ENCODE results near the gene STKLD1. TPM values are rescaled to one million over a fixed set of nuclear protein-coding genes. Genes with fewer than 3 reads are reported as not detected.

The STKLD1 gene
- total RNA-seq, 5 donors from 2014 or later (not counting 1 experiment from before 2014, with no cell fraction given) = 0.49 to 1.1 (median 0.70) TPM

DNA sequence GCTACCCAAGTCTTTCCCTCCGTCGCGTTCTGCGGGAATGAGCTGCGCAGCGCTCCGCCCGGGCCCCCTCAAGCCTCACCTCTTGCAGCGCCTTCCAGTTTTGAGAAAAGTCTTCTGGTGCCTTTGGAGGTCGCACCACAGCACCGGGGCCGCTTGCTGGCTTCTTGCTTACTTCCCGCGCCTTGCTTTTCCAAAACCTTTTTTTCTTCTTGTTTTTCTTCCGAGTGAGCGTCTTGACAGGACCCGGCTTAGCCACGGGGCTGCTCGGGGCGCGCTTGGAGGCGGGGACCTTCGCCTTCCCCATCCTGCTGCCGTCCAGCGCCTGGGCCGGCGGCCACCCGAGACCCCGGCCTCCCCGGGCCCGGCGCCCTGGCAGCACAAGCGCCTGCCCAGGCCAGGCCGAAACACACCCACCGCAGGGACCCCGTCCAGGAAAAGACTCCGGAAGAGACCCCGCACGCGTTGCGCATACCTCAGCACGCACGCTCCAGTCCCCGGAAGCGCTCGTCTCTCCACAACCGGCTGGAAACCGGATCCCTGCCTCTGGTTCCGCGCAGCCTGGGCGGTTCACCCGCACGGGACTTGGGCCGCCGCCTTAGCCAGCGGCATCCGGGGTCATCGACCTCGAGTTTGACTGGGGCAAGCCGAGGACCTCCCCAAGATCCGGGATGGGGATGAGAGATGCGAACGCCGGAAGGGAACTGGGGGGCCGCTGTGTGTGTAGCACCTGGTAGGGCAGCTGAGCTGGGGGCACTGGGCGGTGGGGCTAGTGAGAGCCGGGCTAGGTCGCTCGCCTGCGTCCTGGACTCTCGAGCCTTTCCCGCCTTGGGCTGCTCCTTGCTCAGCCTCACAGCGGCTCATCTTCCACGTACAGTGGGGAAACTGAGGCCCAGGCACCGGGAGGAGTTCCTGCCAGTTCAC lies 41.6 kb downstream of the STKLD1 start, which contains the start of gene REXO4:
Gene REXO4, minus strand, starts transcription at position 470 of the 921 bp plus-strand sequence. Its CDS starts 166 bp downstream, at position 304.
- Histone ChIP-seq H3K36me3 (ENCODE audit: control insufficient read depth in 2 of 2, extremely low read depth in 1 of 2, insufficient read depth in 1 of 2, low read length in 1 of 2) (peaks cover 3 to 32% of the 10 kb centered on the region in 2 donors), H3K9me3 (no peaks in the 10 kb centered on the region), H3K4me1 (ENCODE audit: control insufficient read depth in 1 of 2, extremely low read depth in 1 of 2, insufficient read depth in 2 of 2, low read length in 2 of 2) (peaks cover 5 to 49% of the 10 kb centered on the region in 2 experiments), H3K27me3 (replicated peaks in 1 of 2; ENCODE audit: control insufficient read depth in 2 of 2, extremely low read depth in 1 of 2, insufficient read depth in 2 of 2, low read length in 1 of 2) (no peaks in the 10 kb centered on the region), H3K27ac (ENCODE audit: low read length) (peak within 1 kb of the TSS; percentile 89), H3K4me3 (ENCODE audit: control insufficient read depth in 1 of 2, extremely low read depth in 1 of 2, low read length in 1 of 2) (peak within 1 kb of the TSS; percentile 64 to 91)
- peaks cover 15% of the 10 kb centered on the region for H3K36me3 Mint-ChIP-seq
- H3K27ac Mint-ChIP-seq = peak within 1 kb of the TSS; percentile 89
- H3K4me1 Mint-ChIP-seq = peaks cover 50 to 59% (median 58%) of the 10 kb centered on the region in 3 donors
- POLR2A ChIA-PET = no interaction called here
- WGBS (ENCODE audit: insufficient coverage) = under 1% methylated on average over 74 of the region's 75 CpGs
- DNase-seq (peak; percentile 68 to 90 (median 77)), ATAC-seq (replicated peaks in 1 of 4) (peak; percentile 89 to 90 (median 90))
- H3K9me3 Mint-ChIP-seq = no peaks in the 10 kb centered on the region
- CTCF ChIA-PET = interaction anchor here in 1 of 2 donors (1.1 kb wide), 1 partner anchor 46 kb away, joined by 4 read pairs; no protein-coding TSS in a partner anchor
- H3K27me3 Mint-ChIP-seq = no peaks in the 10 kb centered on the region
- peak within 1 kb of the TSS; percentile 87 to 90 (median 89) for H3K4me3 Mint-ChIP-seq

DNA sequence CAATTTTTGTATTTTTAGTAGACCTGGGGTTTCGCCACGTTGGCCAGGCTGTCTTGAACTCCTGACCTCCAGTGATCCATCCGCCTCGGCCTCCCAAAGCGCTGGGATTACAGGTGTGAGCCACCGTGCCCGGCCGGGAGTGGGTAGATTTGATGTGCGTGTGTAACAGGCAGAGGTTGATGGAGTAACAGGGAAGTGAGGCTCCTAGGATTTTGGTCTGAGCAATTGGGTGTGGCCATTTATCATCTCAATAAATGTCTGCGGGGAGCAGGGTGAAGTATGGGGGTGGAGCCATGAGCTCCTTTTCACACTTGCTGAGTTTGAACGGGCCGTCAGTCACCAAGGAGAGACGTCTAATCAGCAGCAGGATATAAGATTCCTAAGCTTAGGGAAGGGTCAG lies 42.8 kb downstream of the STKLD1 start:
- H3K4me3 ChIP-seq (ENCODE audit: control insufficient read depth in 1 of 2, extremely low read depth in 1 of 2, low read length in 1 of 2) = no peak overlapping the region
- ATAC-seq (replicated peaks in 1 of 4) (no peak), DNase-seq (no peak)
- H3K27ac Mint-ChIP-seq = peak overlapping the region; percentile 67 to 89
- H3K4me1 ChIP-seq (ENCODE audit: control insufficient read depth in 1 of 2, extremely low read depth in 1 of 2, insufficient read depth in 2 of 2, low read length in 2 of 2) = peaks cover 5 to 48% of the 10 kb centered on the region in 2 experiments
- peaks cover 11% of the 10 kb centered on the region for H3K36me3 Mint-ChIP-seq
- 97% methylated on average over 8 of the region's 13 CpGs for WGBS (ENCODE audit: insufficient coverage)
- ChIA-PET CTCF (no interaction called here), POLR2A (no interaction called here)
- peaks cover 47 to 55% (median 51%) of the 10 kb centered on the region in 3 donors for H3K4me1 Mint-ChIP-seq
- no peaks in the 10 kb centered on the region for H3K9me3 Mint-ChIP-seq
- peaks cover 0 to 6% of the 10 kb centered on the region in 2 experiments for H3K27me3 ChIP-seq (replicated peaks in 1 of 2; ENCODE audit: control insufficient read depth in 2 of 2, extremely low read depth in 1 of 2, insufficient read depth in 2 of 2, low read length in 1 of 2)
- peak overlapping the region; percentile 87 to 90 (median 89) for H3K4me3 Mint-ChIP-seq
- H3K27ac ChIP-seq (ENCODE audit: low read length) = no peak overlapping the region
- H3K36me3 ChIP-seq (ENCODE audit: control insufficient read depth in 2 of 2, extremely low read depth in 1 of 2, insufficient read depth in 1 of 2, low read length in 1 of 2) = peaks cover 0 to 21% of the 10 kb centered on the region in 2 donors
- H3K27me3 Mint-ChIP-seq = no peaks in the 10 kb centered on the region
- H3K9me3 ChIP-seq = no peaks in the 10 kb centered on the region

DNA sequence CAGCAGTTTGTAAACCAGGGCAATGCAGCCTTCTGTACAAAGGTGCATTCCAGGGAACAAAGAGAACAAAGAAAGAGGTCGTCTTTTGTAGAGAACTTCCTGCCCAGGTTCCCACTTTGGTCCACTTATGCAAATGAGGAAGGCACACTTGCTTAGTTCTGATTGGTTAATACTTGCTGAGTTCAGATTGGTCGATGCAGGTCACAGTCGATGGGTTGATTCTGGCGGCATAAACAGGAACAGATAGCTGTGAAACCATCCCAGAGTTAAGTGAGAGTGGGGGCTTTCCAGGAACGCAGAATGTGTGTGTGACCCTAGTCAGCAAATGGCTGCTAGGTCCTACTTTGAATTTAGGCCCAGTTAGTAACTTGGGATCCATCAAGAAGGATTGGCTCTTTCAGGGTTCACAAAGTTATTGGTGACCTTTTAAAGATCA lies 44.2 kb downstream of the STKLD1 start:
- Mint-ChIP-seq H3K4me3 (no peak overlapping the region), H3K4me1 (peaks cover 35 to 43% (median 40%) of the 10 kb centered on the region in 3 donors), H3K27ac (peak overlapping the region in 1 of 2 donors; percentile 69), H3K36me3 (no peaks in the 10 kb centered on the region), H3K9me3 (no peaks in the 10 kb centered on the region), H3K27me3 (peaks cover 2 to 8% of the 10 kb centered on the region in 2 donors)
- Histone ChIP-seq H3K36me3 (ENCODE audit: control insufficient read depth in 2 of 2, extremely low read depth in 1 of 2, insufficient read depth in 1 of 2, low read length in 1 of 2) (peaks cover 0 to 7% of the 10 kb centered on the region in 2 donors), H3K4me1 (ENCODE audit: control insufficient read depth in 1 of 2, extremely low read depth in 1 of 2, insufficient read depth in 2 of 2, low read length in 2 of 2) (peaks cover 5 to 36% of the 10 kb centered on the region in 2 experiments), H3K4me3 (ENCODE audit: control insufficient read depth in 1 of 2, extremely low read depth in 1 of 2, low read length in 1 of 2) (no peak overlapping the region), H3K27ac (ENCODE audit: low read length) (no peak overlapping the region), H3K27me3 (replicated peaks in 1 of 2; ENCODE audit: control insufficient read depth in 2 of 2, extremely low read depth in 1 of 2, insufficient read depth in 2 of 2, low read length in 1 of 2) (peaks cover 0 to 17% of the 10 kb centered on the region in 2 experiments), H3K9me3 (no peaks in the 10 kb centered on the region)
- ChIA-PET POLR2A (interaction anchor here in 1 of 2 donors (0.7 kb wide), 1 partner anchor 827 kb away, joined by 4 read pairs; no protein-coding TSS in a partner anchor), CTCF (no interaction called here)
- peak in 3 of 35 experiments; percentile 5 to 52 (median 15) for DNase-seq
- WGBS (ENCODE audit: insufficient coverage) = 34% methylated on average over 5 of the region's 5 CpGs
- no peak for ATAC-seq (replicated peaks in 1 of 4)

- Histone ChIP-seq H3K9me3 (no peaks in the 10 kb centered on the region), H3K27ac (ENCODE audit: low read length) (no peak within 1 kb of the TSS), H3K4me3 (ENCODE audit: control insufficient read depth in 1 of 2, extremely low read depth in 1 of 2, low read length in 1 of 2) (no peak within 1 kb of the TSS), H3K4me1 (ENCODE audit: control insufficient read depth in 1 of 2, extremely low read depth in 1 of 2, insufficient read depth in 2 of 2, low read length in 2 of 2) (peaks cover 0 to 21% of the 10 kb centered on the region in 2 experiments), H3K36me3 (ENCODE audit: control insufficient read depth in 2 of 2, extremely low read depth in 1 of 2, insufficient read depth in 1 of 2, low read length in 1 of 2) (no peaks in the 10 kb centered on the region), H3K27me3 (replicated peaks in 1 of 2; ENCODE audit: control insufficient read depth in 2 of 2, extremely low read depth in 1 of 2, insufficient read depth in 2 of 2, low read length in 1 of 2) (peaks cover 0 to 27% of the 10 kb centered on the region in 2 experiments)
- no peak within 1 kb of the TSS for H3K4me3 Mint-ChIP-seq
- no peak within 1 kb of the TSS for H3K27ac Mint-ChIP-seq
- peaks cover 21 to 28% (median 26%) of the 10 kb centered on the region in 3 donors for H3K4me1 Mint-ChIP-seq
- ATAC-seq (replicated peaks in 1 of 4) (no peak), DNase-seq (peak in 7 of 35 experiments; percentile 5 to 54 (median 8))
- no peaks in the 10 kb centered on the region for H3K36me3 Mint-ChIP-seq
- H3K27me3 Mint-ChIP-seq = peaks cover 12 to 23% of the 10 kb centered on the region in 2 donors
- H3K9me3 Mint-ChIP-seq = no peaks in the 10 kb centered on the region
- CTCF ChIA-PET = no interaction called here
- WGBS (ENCODE audit: insufficient coverage) = 58% methylated on average over 16 of the region's 23 CpGs
- POLR2A ChIA-PET = no interaction called here
Observed at GRCh38 chr9:133421615-133422542, 45.7 kb downstream of the STKLD1 start, which contains the start of gene ADAMTS13. ADAMTS13 (plus strand) TSS chr9:133422367; CDS start chr9:133422444, 77 bp downstream.

DNA sequence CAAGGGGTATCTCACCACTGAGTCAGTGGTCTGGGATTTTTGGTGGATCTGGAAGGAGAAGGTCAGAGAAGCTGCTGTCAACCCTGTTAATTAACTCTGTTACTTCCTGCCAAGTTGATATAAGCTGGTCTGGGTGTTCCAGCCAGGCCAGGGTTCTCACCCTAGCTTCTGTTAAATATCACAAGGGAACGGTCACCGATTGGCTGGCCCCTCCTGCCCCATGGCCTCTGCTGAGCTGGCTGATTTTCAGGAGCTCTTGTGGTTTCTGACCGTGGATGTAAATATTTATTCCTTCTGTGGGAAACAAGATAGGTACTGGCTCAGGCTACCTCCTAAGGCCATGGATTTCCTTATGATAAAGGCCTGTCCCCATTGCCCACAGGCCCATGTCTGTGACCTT lies 47.0 kb downstream of the STKLD1 start:
- Mint-ChIP-seq H3K27me3 (peaks cover 20 to 37% of the 10 kb centered on the region in 2 donors), H3K4me3 (no peak overlapping the region), H3K9me3 (no peaks in the 10 kb centered on the region), H3K4me1 (peaks cover 12 to 28% (median 16%) of the 10 kb centered on the region in 3 donors), H3K36me3 (no peaks in the 10 kb centered on the region), H3K27ac (no peak overlapping the region)
- WGBS (ENCODE audit: insufficient coverage) = 90% methylated on average over 2 of the region's 3 CpGs
- ATAC-seq (replicated peaks in 1 of 4) (no peak), DNase-seq (no peak)
- Histone ChIP-seq H3K4me1 (ENCODE audit: control insufficient read depth in 1 of 2, extremely low read depth in 1 of 2, insufficient read depth in 2 of 2, low read length in 2 of 2) (peaks cover 2 to 20% of the 10 kb centered on the region in 2 experiments), H3K36me3 (ENCODE audit: control insufficient read depth in 2 of 2, extremely low read depth in 1 of 2, insufficient read depth in 1 of 2, low read length in 1 of 2) (no peaks in the 10 kb centered on the region), H3K27ac (ENCODE audit: low read length) (no peak overlapping the region), H3K4me3 (ENCODE audit: control insufficient read depth in 1 of 2, extremely low read depth in 1 of 2, low read length in 1 of 2) (no peak overlapping the region), H3K27me3 (replicated peaks in 1 of 2; ENCODE audit: control insufficient read depth in 2 of 2, extremely low read depth in 1 of 2, insufficient read depth in 2 of 2, low read length in 1 of 2) (peaks cover 0 to 38% of the 10 kb centered on the region in 2 experiments), H3K9me3 (no peaks in the 10 kb centered on the region)
- ChIA-PET POLR2A (no interaction called here), CTCF (no interaction called here)

Measured in T-cell (primary cell).